A673 (cell line): Measurements from ENCODE around the gene UBXN11. TPM values are rescaled to one million over a fixed set of nuclear protein-coding genes. Genes with fewer than 3 reads are reported as not detected.

Experiments used
- BruUV-seq: library from RNA; stranded (reverse); fragments of 400-500 nt; replicated peaks from 2 replicates; lab custom pipeline; 2021; lab: Mats Ljungman, UMichigan
- CTCF ChIA-PET: fragments of 300-600 bp; sonication (Branson Sonifier 250); formaldehyde crosslinking; loops from one replicate; lab custom pipeline; 2022; ENCODE audit warnings: antibody characterized with exemption; lab: Charles Lee
- POLR2A ChIA-PET: fragments of 300-600 bp; sonication (Branson Sonifier 250); formaldehyde crosslinking; loops from one replicate; lab custom pipeline; 2022; ENCODE audit warnings: antibody characterized with exemption; ENCODE audit not compliant: low non-redundant PET; lab: Charles Lee
- DNase-seq: peaks from one replicate; pipeline ENCODE4 v3.0.0-alpha.2; 2015; ENCODE audit warnings: low spot score
- H3K27ac ChIP-seq: fragments of 200-600 bp; sonication (generic); 2 replicates; pipeline ENCODE4 v1.5.1; 2016; ENCODE audit warnings: mixed run types, low read depth, mild to moderate bottlenecking, mixed read lengths, antibody characterized with exemption, low read length; ENCODE audit not compliant: poor library complexity, severe bottlenecking
- H3K27me3 ChIP-seq: fragments of 200-600 bp; sonication (generic); replicated peaks from 2 replicates; pipeline ENCODE4 v1.6.1; 2017; ENCODE audit warnings: mixed run types, low read depth, mild to moderate bottlenecking, mixed read lengths, antibody characterized with exemption, low read length; ENCODE audit not compliant: insufficient read depth, poor library complexity
- H3K36me3 ChIP-seq: fragments of 200-600 bp; sonication (generic); 2 replicates; pipeline ENCODE4 v1.6.1; 2016; ENCODE audit warnings: mixed run types, mild to moderate bottlenecking, mixed read lengths, antibody characterized with exemption, low read length; ENCODE audit not compliant: insufficient read depth, poor library complexity, severe bottlenecking
- H3K4me1 ChIP-seq: fragments of 200-600 bp; sonication (generic); 2 replicates; pipeline ENCODE4 v1.6.1; 2017; ENCODE audit warnings: mixed run types, mild to moderate bottlenecking, mixed read lengths, antibody characterized with exemption, low read length; ENCODE audit not compliant: insufficient read depth, poor library complexity, severe bottlenecking
- H3K4me3 ChIP-seq: fragments of 200-600 bp; sonication (generic); 2 replicates; pipeline ENCODE4 v1.5.1; 2016; ENCODE audit warnings: low read depth, mixed run types, mild to moderate bottlenecking, mixed read lengths, low read length; ENCODE audit not compliant: poor library complexity, severe bottlenecking
- H3K9me3 ChIP-seq: fragments of 200-600 bp; sonication (generic); 2 replicates; pipeline ENCODE4 v1.6.1; 2016; ENCODE audit warnings: mixed run types, low read depth, mild to moderate bottlenecking, mixed read lengths, antibody characterized with exemption, low read length; ENCODE audit not compliant: poor library complexity, severe bottlenecking
- CTCF ChIP-seq: fragments of 300-800, 200-600 bp; sonication (generic); conservative IDR thresholded peaks from 2 replicates; pipeline ENCODE4 v1.5.1; 2017; ENCODE audit warnings: low read depth, mild to moderate bottlenecking, antibody characterized with exemption, low read length, moderate library complexity, mixed read lengths
- EZH2 ChIP-seq: fragments of 200-600 bp; sonication (generic); IDR thresholded peaks from 2 replicates; pipeline ENCODE4 v1.6.1; 2017; ENCODE audit warnings: borderline replicate concordance, low read depth, mild to moderate bottlenecking, mixed read lengths, antibody characterized with exemption, low read length; ENCODE audit not compliant: poor library complexity, severe bottlenecking
- intact Hi-C: fragments of 100-400 bp; cut with micrococcal nuclease; formaldehyde crosslinking; loops from one replicate; pipeline ENCODE4 v1.10.0; 2022; ENCODE audit not compliant: unreplicated experiment
- total RNA-seq: library from RNA; stranded (reverse); gene quantifications from 2 replicates; pipeline ENCODE4 v1.2.3, GENCODE V29; 2021

The UBXN11 gene
- total RNA-seq, 1 experiment from 2014 or later: 22.1 TPM

- DNase-seq: no peak
- TF ChIP-seq CTCF: no peak
- TF ChIP-seq EZH2: no peak
- BruUV-seq: TSS peak; percentile 90
- no peaks in the 10 kb centered on the region for H3K9me3 ChIP-seq
- no peak overlapping the region for H3K4me3 ChIP-seq
- H3K27me3 ChIP-seq: no peaks in the 10 kb centered on the region
- ChIA-PET POLR2A (no interaction called here), CTCF (no interaction called here)
- peak overlapping the region; percentile 4 for H3K27ac ChIP-seq
- intact Hi-C loops: no loop called here
- peaks cover 17% of the 10 kb centered on the region for H3K36me3 ChIP-seq
- peaks cover 48% of the 10 kb centered on the region for H3K4me1 ChIP-seq
These were observed 25.1 kb downstream of the UBXN11 start for GRCh38 chr1:26281091-26281958.

- Histone ChIP-seq H3K27me3 (no peaks in the 10 kb centered on the region), H3K4me3 (peak overlapping the region; percentile 72), H3K36me3 (peaks cover 17% of the 10 kb centered on the region), H3K9me3 (no peaks in the 10 kb centered on the region), H3K27ac (peak overlapping the region; percentile 71), H3K4me1 (peaks cover 56% of the 10 kb centered on the region)
- CTCF ChIA-PET: interaction anchor here (0.6 to 1.4 kb wide), 3 partner anchors 46 to 112 kb away, joined by 3 to 6 read pairs (median 5); partner anchors contain the start of genes C1orf232 and CEP85
- TF ChIP-seq CTCF (no peak), EZH2 (no peak)
- intact Hi-C loops: no loop called here
- peak; percentile 27 for DNase-seq
- no TSS peak for BruUV-seq
- POLR2A ChIA-PET: no interaction called here
These were observed 25.9 kb downstream of the UBXN11 start for GRCh38 chr1:26280333-26281042.

- TF ChIP-seq CTCF (peak; percentile 77), EZH2 (no peak)
- ChIA-PET CTCF (interaction anchor here (0.5 to 1.4 kb wide), 6 partner anchors 19 to 170 kb away, joined by 3 to 6 read pairs (median 4); partner anchors contain the start of gene CEP85), POLR2A (interaction anchor here (0.6 kb wide), 1 partner anchor 111 kb away, joined by 9 read pairs; no protein-coding TSS in a partner anchor)
- Histone ChIP-seq H3K4me1 (peaks cover 57% of the 10 kb centered on the region), H3K36me3 (peaks cover 17% of the 10 kb centered on the region), H3K9me3 (no peaks in the 10 kb centered on the region), H3K4me3 (peak within 1 kb of the TSS; percentile 72), H3K27me3 (no peaks in the 10 kb centered on the region), H3K27ac (peak within 1 kb of the TSS; percentile 71)
- peak; percentile 90 for DNase-seq
- intact Hi-C loops: loop anchor here (5.0 kb wide), 1 partner anchor 42 kb away; no protein-coding TSS in a partner anchor
- no TSS peak for BruUV-seq
These were observed 26.7 kb downstream of the UBXN11 start, which contains the start of gene SH3BGRL3 for GRCh38 chr1:26279456-26280332. Gene SH3BGRL3, plus strand, starts transcription at chr1:26280086. Its CDS starts 70 bp downstream, at chr1:26280156.
